Effector memory CD4-positive, alpha-beta T cell (primary cell): ENCODE data around the gene DIP2C.
"Not testable (repeated sequence)": the region's sequence is repeated elsewhere in the genome, so short reads cannot be mapped to it uniquely, and the experiment has no call there.

Source experiments
- DNase-seq, 3 donors: peaks; one replicate each; pipeline ENCODE4 v3.0.0-alpha.2; 2020
- H3K27ac ChIP-seq: 2 replicates; pipeline ENCODE4 v1.7.0; 2013; ENCODE audit warnings: mild to moderate bottlenecking, low read length, moderate library complexity; ENCODE audit not compliant: insufficient read depth, poor library complexity, severe bottlenecking
- H3K27me3 ChIP-seq: replicated peaks from 2 replicates; pipeline ENCODE4 v1.7.0; 2013; ENCODE audit warnings: mild to moderate bottlenecking, low read length; ENCODE audit not compliant: insufficient read depth, control insufficient read depth, poor library complexity, severe bottlenecking
- H3K36me3 ChIP-seq: 2 replicates; pipeline ENCODE4 v1.7.0; 2013; ENCODE audit warnings: mild to moderate bottlenecking, low read length, moderate library complexity; ENCODE audit not compliant: control insufficient read depth, insufficient read depth
- H3K4me1 ChIP-seq: 2 replicates; pipeline ENCODE4 v1.7.0; 2013; ENCODE audit warnings: low read length, mild to moderate bottlenecking; ENCODE audit not compliant: control insufficient read depth, insufficient read depth, poor library complexity, severe bottlenecking
- H3K4me3 ChIP-seq: 2 replicates; pipeline ENCODE4 v1.7.0; 2013; ENCODE audit warnings: low read length, low read depth, mild to moderate bottlenecking; ENCODE audit not compliant: insufficient read depth, poor library complexity, severe bottlenecking
- H3K9me3 ChIP-seq: 2 replicates; pipeline ENCODE4 v1.7.0; 2013; ENCODE audit warnings: mild to moderate bottlenecking, low read length, moderate library complexity; ENCODE audit not compliant: control insufficient read depth

Gene DIP2C

GRCh38 chr10:653991-654646 lies 35.3 kb downstream of the DIP2C start:
- no peak for DNase-seq
- no peak overlapping the region for H3K4me3 ChIP-seq

GRCh38 chr10:652832-653459 lies 36.5 kb downstream of the DIP2C start:
- H3K4me3 ChIP-seq, H3K4me1 ChIP-seq, DNase-seq, H3K36me3 ChIP-seq, H3K9me3 ChIP-seq, H3K27ac ChIP-seq, H3K27me3 ChIP-seq: not testable (repeated sequence)

More at GRCh38 chr10:653991-654646, 35.3 kb downstream of the DIP2C start:
- Histone ChIP-seq H3K27ac (no peak overlapping the region), H3K36me3 (no peaks in the 10 kb centered on the region), H3K27me3 (no peaks in the 10 kb centered on the region), H3K4me1 (no peaks in the 10 kb centered on the region), H3K9me3 (no peaks in the 10 kb centered on the region)

GRCh38 chr10:652233-652632 lies 37.2 kb downstream of the DIP2C start:
- no peaks in the 10 kb centered on the region for H3K9me3 ChIP-seq
- H3K4me1 ChIP-seq: no peaks in the 10 kb centered on the region
- DNase-seq: no peak
- no peaks in the 10 kb centered on the region for H3K27me3 ChIP-seq
- H3K36me3 ChIP-seq: no peaks in the 10 kb centered on the region
- H3K27ac ChIP-seq: no peak overlapping the region
- no peak overlapping the region for H3K4me3 ChIP-seq

GRCh38 chr10:651692-652091 lies 37.8 kb downstream of the DIP2C start:
- H3K27ac ChIP-seq: no peak overlapping the region
- H3K4me1 ChIP-seq: no peaks in the 10 kb centered on the region
- H3K9me3 ChIP-seq: no peaks in the 10 kb centered on the region
- no peak for DNase-seq
- H3K27me3 ChIP-seq: no peaks in the 10 kb centered on the region
- no peak overlapping the region for H3K4me3 ChIP-seq
- no peaks in the 10 kb centered on the region for H3K36me3 ChIP-seq

GRCh38 chr10:650886-651615 lies 38.4 kb downstream of the DIP2C start:
- Histone ChIP-seq H3K9me3 (no peaks in the 10 kb centered on the region), H3K27ac (no peak overlapping the region), H3K4me1 (no peaks in the 10 kb centered on the region), H3K4me3 (no peak overlapping the region), H3K27me3 (no peaks in the 10 kb centered on the region), H3K36me3 (no peaks in the 10 kb centered on the region)
- DNase-seq: no peak

- H3K36me3 ChIP-seq: no peaks in the 10 kb centered on the region
- no peaks in the 10 kb centered on the region for H3K9me3 ChIP-seq
- no peaks in the 10 kb centered on the region for H3K27me3 ChIP-seq
- no peak for DNase-seq
- H3K4me1 ChIP-seq: no peaks in the 10 kb centered on the region
- no peak overlapping the region for H3K4me3 ChIP-seq
- H3K27ac ChIP-seq: no peak overlapping the region
Observed at GRCh38 chr10:650441-650851, 39.0 kb downstream of the DIP2C start.

- H3K4me1 ChIP-seq: no peaks in the 10 kb centered on the region
- no peaks in the 10 kb centered on the region for H3K36me3 ChIP-seq
- DNase-seq: no peak
- no peak overlapping the region for H3K27ac ChIP-seq
- no peaks in the 10 kb centered on the region for H3K27me3 ChIP-seq
- H3K9me3 ChIP-seq: no peaks in the 10 kb centered on the region
- no peak overlapping the region for H3K4me3 ChIP-seq
Observed at GRCh38 chr10:649798-650440, 39.5 kb downstream of the DIP2C start.

GRCh38 chr10:649445-649797 lies 40.0 kb downstream of the DIP2C start:
- DNase-seq: no peak
- H3K27ac ChIP-seq: no peak overlapping the region
- no peaks in the 10 kb centered on the region for H3K9me3 ChIP-seq
- no peaks in the 10 kb centered on the region for H3K36me3 ChIP-seq
- no peak overlapping the region for H3K4me3 ChIP-seq
- no peaks in the 10 kb centered on the region for H3K4me1 ChIP-seq
- no peaks in the 10 kb centered on the region for H3K27me3 ChIP-seq

GRCh38 chr10:647019-647418 lies 42.4 kb downstream of the DIP2C start:
- H3K9me3 ChIP-seq, H3K27ac ChIP-seq, H3K4me3 ChIP-seq, H3K36me3 ChIP-seq, H3K4me1 ChIP-seq, DNase-seq, H3K27me3 ChIP-seq: not testable (repeated sequence)

- no peak overlapping the region for H3K4me3 ChIP-seq
- no peaks in the 10 kb centered on the region for H3K4me1 ChIP-seq
- no peaks in the 10 kb centered on the region for H3K27me3 ChIP-seq
- no peaks in the 10 kb centered on the region for H3K36me3 ChIP-seq
- no peak for DNase-seq
- H3K9me3 ChIP-seq: no peaks in the 10 kb centered on the region
- no peak overlapping the region for H3K27ac ChIP-seq
Observed at GRCh38 chr10:646118-646524, 43.3 kb downstream of the DIP2C start.
